ENCODE results near the gene PAK1.

The PAK1 gene

DNA sequence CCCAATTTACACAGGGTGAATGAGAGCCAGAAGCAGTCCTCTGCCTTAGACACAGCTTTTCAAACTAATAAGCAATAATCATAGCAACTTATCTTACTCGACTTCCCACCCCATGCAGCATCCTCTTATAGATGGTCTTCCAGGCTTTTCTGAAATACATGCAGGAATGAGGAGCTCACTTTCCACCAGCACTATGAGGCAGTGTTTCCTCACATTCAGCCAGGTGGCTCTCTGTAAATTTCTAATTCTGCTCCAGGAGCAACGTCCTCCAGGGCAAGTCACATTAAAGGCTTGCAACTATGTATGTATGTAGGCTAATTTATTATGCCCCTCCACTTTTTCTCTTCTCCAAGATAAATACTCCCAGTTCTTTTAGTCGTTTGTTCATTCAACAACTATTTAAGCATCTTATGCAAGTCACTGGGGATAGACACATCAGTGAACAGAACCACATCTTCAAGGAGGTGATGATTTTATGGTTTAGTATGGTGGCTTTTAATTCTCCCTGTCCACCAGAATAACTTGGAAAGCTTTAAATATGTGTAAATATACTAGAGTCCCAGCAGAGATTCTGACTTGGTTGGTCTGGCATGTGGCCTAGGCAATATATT, 59.9 kb downstream of the PAK1 start:
- peaks cover 33% of the 10 kb centered on the region for H3K4me1 Mint-ChIP-seq
- H3K27me3 Mint-ChIP-seq = no peaks in the 10 kb centered on the region
- no peaks in the 10 kb centered on the region for H3K9me3 Mint-ChIP-seq
- H3K27ac Mint-ChIP-seq = no peak overlapping the region
- DNase-seq (ENCODE audit: low spot score in 2 of 2) (no peak), ATAC-seq (ENCODE audit: low read depth) (no peak)
- H3K36me3 Mint-ChIP-seq = no peaks in the 10 kb centered on the region
- H3K4me3 Mint-ChIP-seq = no peak overlapping the region

DNA sequence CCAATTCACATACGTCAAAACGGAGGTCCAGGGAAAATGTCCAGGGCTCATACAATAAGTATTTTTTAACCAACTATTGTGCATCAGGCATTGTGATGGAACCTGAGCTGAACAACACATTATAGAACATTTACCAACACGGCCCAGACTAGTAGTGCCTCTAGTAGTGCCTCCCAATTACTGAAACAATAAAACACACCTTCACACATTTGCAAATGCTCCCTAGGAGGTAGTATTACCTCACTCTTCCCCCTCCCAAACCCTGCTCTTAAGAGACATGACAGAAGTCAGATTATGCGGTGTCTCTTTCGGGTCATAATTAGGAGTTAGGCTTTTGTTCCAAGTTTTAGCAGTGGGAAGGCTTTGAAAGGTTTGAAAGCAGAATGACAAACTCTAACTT, 61.1 kb downstream of the PAK1 start:
- H3K36me3 Mint-ChIP-seq = no peaks in the 10 kb centered on the region
- no peak overlapping the region for H3K4me3 Mint-ChIP-seq
- peaks cover 31% of the 10 kb centered on the region for H3K4me1 Mint-ChIP-seq
- H3K9me3 Mint-ChIP-seq = no peaks in the 10 kb centered on the region
- ATAC-seq (ENCODE audit: low read depth) = no peak
- DNase-seq (ENCODE audit: low spot score in 2 of 2) = no peak
- no peaks in the 10 kb centered on the region for H3K27me3 Mint-ChIP-seq
- peak overlapping the region; percentile 42 for H3K27ac Mint-ChIP-seq

DNA sequence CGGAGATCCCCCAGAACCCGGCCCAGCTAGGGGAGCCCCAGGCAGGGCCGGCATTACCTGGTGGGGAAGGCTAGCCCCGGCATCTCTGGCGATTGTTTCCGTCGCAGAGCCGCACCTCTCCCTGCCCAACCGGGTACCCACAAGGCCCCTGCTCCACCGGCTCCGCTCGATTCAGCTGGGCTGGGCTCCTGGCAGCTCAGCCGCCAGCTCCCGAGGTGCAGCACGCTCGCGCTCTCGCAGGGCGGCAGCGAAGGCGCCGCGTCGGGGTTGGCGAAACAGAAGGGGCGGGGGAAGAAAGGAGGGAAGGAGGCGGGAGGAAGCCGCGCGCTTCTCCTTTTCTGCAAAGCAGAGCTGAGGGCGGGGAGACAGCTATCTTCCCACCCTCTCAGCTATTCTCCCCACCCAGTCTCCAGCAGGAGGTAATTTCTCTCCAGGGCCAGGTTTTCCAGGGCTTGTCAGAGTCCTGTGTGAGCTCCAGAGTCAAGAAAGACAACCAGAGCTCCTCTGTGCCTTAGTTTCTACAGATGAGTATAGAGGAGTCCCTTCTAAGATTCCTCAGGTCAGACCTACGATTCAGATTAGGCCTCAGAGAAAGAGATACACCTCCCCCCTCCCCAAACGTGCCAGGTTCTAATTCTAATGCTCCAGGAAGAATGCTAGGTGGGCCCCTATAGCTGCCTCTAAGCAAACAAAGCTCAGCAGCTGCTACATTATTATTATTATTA, 62.0 kb downstream of the PAK1 start:
- H3K27me3 Mint-ChIP-seq = no peaks in the 10 kb centered on the region
- no peaks in the 10 kb centered on the region for H3K36me3 Mint-ChIP-seq
- DNase-seq (ENCODE audit: low spot score in 2 of 2) = peak; percentile 75 to 78
- H3K4me3 Mint-ChIP-seq = peak overlapping the region; percentile 98
- H3K27ac Mint-ChIP-seq = peak overlapping the region; percentile 88
- H3K9me3 Mint-ChIP-seq = no peaks in the 10 kb centered on the region
- peaks cover 31% of the 10 kb centered on the region for H3K4me1 Mint-ChIP-seq
- ATAC-seq (ENCODE audit: low read depth) = peak; percentile 92

DNA sequence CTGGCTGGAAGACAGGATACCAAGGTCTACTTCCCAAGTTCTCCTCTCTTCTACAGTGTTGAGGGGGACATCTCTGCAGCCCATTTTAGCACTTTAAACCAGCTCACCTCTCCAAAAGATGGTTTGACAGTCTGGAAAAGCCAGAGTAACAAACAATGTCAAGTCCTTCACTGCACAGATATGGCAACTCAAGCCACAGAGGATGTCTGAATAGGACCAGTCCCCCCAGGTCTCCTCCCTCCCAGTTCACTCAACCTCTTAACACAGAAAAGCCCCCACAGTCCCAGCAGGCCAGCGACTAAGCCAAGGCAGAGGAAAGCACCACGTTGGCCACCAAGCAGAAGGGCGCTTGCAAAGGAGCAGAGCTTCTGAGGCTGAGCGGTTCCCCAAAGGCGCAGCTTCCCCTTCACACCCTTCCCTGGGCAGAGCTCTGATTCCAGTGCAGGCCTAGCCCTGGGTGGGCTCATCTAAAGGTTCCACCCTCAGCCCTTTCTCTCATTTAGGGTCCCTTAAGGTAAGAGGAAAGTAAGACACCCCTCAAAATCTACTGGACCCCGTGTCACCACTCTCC, 62.7 kb downstream of the PAK1 start:
- ATAC-seq (ENCODE audit: low read depth) (peak; percentile 56), DNase-seq (ENCODE audit: low spot score in 2 of 2) (peak in 1 of 2 donors; percentile 15)
- Mint-ChIP-seq H3K9me3 (no peaks in the 10 kb centered on the region), H3K4me3 (peak overlapping the region; percentile 98), H3K36me3 (no peaks in the 10 kb centered on the region), H3K27ac (peak overlapping the region; percentile 88), H3K27me3 (no peaks in the 10 kb centered on the region), H3K4me1 (peaks cover 31% of the 10 kb centered on the region)

DNA sequence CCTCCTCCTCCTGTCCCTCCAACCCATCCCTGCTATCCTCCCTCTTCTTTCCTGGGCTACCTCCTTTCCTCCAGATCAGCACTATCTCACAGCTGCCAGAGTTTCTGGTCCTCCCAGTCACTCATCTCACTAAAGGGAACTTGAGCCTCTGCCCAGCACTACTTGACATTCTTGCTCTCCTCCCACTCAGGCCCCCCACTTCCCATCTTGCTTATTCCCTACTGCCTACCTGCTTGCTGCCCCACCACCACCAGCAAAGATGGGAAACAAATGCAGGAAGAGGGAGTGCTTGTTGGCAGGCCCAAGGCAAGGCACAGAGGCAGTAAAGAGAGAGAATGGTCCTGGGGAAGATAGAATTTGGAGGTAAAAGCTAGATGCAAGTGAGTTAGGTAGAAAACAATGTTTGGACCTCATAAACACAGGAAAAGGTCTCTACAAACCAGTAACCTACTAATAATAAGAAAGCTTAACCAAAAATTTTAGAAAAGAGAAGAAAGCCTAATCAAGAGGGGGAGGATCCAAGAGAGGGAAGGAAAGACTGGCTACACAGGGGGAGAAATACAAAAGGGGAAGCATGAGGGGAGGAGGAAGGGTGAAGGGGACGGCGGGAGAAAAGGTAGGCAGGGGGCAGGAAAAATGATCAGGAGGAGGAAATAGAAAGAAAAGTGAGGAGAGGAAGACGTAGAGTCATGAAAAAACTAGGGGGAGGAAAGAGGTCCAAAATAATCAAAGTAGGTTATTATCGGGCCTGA, 63.6 kb downstream of the PAK1 start:
- Mint-ChIP-seq H3K27me3 (no peaks in the 10 kb centered on the region), H3K27ac (peak overlapping the region; percentile 1), H3K9me3 (no peaks in the 10 kb centered on the region), H3K4me1 (peaks cover 31% of the 10 kb centered on the region), H3K36me3 (no peaks in the 10 kb centered on the region), H3K4me3 (peak overlapping the region; percentile 61)
- DNase-seq (ENCODE audit: low spot score in 2 of 2) = no peak
- ATAC-seq (ENCODE audit: low read depth) = no peak

DNA sequence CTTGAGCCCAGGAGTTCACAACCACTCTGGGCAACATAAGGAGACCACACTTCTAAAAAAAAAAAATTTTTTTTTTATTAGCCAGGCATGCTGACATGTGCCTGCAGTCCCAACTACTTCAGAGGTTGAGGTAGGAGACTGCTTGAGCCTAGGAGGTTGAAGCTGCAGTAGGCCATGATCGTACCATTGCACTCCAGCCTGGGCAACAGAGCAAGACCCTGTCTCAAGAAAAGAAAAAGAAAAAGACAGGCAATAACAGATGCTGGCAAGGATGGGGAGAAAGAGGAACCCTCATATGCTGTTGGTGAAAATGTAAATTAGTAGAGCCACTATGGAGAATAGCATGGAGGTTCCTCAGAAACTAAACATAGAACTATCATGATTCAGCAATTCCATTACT, 64.8 kb downstream of the PAK1 start:
- Mint-ChIP-seq H3K27ac (no peak overlapping the region), H3K9me3 (no peaks in the 10 kb centered on the region), H3K36me3 (no peaks in the 10 kb centered on the region), H3K4me1 (peaks cover 31% of the 10 kb centered on the region), H3K4me3 (no peak overlapping the region), H3K27me3 (no peaks in the 10 kb centered on the region)
- ATAC-seq (ENCODE audit: low read depth) (no peak), DNase-seq (ENCODE audit: low spot score in 2 of 2) (no peak)

DNA sequence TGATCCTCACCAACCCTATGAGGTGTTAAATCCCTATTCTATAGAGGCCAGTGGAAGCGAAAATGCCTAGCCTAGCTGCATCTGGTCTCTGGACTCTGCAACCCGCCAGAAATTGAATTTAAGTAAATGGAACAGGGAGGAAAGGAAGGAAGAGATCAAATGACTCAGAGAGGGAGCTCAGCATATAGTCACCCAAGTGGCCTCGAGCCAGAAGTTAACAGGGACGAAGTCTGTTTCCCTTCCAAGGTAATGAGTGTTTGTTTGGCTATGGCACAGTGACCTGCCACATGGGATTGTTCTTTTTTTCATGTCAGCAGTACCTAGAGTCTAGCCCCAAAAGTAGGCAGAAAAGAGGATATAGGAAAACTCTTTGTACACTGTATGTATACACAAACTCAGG, 66.3 kb downstream of the PAK1 start:
- Mint-ChIP-seq H3K4me1 (peaks cover 36% of the 10 kb centered on the region), H3K36me3 (no peaks in the 10 kb centered on the region), H3K4me3 (no peak overlapping the region), H3K27ac (no peak overlapping the region), H3K27me3 (no peaks in the 10 kb centered on the region), H3K9me3 (no peaks in the 10 kb centered on the region)
- no peak for ATAC-seq (ENCODE audit: low read depth)
- no peak for DNase-seq (ENCODE audit: low spot score in 2 of 2)

DNA sequence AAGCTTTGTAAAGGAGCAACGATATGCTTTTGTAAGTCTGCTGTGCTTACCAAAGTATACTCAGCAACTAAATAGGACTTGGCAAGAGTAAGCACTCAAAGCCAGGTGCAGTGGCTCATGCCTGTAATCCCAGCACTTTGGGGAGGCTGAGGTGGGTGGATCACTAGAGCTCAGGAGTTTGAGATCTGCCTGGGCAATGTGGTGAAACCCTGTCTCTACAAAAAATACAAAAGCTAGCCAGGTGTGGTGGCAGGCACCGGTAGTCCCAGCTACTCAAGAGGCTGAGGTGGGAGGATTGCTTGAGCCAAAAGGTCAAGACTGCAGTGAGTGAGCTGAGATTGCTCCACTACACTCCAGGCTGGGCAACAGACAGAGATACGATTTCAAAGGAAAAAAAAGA, 67.5 kb downstream of the PAK1 start:
- Mint-ChIP-seq H3K36me3 (no peaks in the 10 kb centered on the region), H3K27me3 (no peaks in the 10 kb centered on the region), H3K4me1 (peaks cover 39% of the 10 kb centered on the region), H3K4me3 (no peak overlapping the region), H3K9me3 (no peaks in the 10 kb centered on the region), H3K27ac (no peak overlapping the region)
- ATAC-seq (ENCODE audit: low read depth) = no peak
- DNase-seq (ENCODE audit: low spot score in 2 of 2) = no peak

DNA sequence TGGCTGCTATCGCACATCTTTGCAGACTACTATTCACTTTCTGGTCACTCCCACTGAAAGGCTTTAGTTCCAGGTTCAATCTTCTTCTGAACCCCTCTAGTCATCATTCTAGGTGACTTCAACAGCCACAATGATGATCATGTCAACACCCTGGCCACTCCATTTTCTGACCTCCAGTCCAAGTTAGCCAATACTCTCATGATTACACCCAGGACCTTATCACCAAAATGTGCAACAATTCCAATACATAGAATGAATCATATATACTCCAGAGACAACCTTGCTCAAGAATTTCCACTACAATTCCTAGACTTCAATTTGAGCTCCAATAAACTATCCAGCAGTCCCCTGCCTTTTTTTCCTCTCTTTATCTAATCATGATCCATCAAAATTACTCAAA, 70.7 kb downstream of the PAK1 start:
- H3K27me3 Mint-ChIP-seq = no peaks in the 10 kb centered on the region
- H3K27ac Mint-ChIP-seq = no peak overlapping the region
- peaks cover 19% of the 10 kb centered on the region for H3K4me1 Mint-ChIP-seq
- no peak overlapping the region for H3K4me3 Mint-ChIP-seq
- no peaks in the 10 kb centered on the region for H3K9me3 Mint-ChIP-seq
- ATAC-seq (ENCODE audit: low read depth) (no peak), DNase-seq (ENCODE audit: low spot score in 2 of 2) (no peak)
- H3K36me3 Mint-ChIP-seq = peaks cover 6% of the 10 kb centered on the region

DNA sequence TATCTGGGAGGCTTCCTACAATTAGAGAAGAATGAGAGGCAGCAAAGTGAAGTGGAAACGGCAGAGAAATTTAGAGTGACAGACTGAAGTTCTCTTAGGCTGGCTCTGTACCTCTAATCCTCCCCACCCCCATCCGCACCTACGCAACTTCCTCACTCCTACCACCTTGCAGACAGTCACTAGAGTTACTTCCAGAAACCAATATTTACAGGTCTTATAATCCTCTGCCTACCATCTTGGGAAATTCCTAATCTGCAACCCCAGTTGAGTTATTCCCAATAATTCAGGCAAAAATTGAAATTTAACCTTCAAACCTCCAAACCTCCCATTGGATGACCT, 71.7 kb downstream of the PAK1 start:
- no peaks in the 10 kb centered on the region for H3K9me3 Mint-ChIP-seq
- ATAC-seq (ENCODE audit: low read depth) (no peak), DNase-seq (ENCODE audit: low spot score in 2 of 2) (no peak)
- no peak overlapping the region for H3K4me3 Mint-ChIP-seq
- peaks cover 16% of the 10 kb centered on the region for H3K4me1 Mint-ChIP-seq
- H3K27me3 Mint-ChIP-seq = no peaks in the 10 kb centered on the region
- no peak overlapping the region for H3K27ac Mint-ChIP-seq
- peaks cover 8% of the 10 kb centered on the region for H3K36me3 Mint-ChIP-seq

DNA sequence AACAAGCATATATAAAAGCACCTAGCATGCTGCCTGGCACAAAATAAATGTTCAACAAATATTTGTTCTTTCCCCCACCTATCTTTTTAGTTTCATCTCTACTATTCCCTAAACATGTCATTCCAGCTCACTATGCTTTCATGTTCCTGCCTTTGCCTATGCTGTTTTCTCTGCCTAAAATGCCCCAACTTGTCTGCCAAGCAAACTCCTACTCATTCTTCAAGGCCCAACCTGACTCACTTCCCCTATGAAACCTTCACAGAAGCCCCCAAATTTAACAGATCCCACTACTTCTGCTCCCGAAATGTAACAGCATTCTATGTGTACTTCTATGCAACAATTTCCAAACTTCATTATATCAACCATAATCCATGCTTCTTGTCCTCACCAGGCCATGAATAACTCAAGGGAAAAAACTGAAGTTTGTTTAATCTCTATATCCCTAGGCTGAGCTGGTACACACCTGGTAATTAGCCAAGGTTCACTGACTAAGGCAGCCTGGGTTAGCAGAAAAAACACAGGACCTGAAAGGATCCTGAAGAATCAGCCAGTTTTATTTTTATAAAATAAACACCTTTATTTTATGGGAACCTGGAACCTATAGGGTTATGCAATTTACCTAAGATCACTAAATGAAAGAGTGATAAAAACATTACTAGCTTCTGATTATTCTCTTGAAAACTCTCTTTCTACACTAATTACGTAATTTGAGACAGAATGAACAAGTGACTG, 72.2 kb downstream of the PAK1 start:
- no peak overlapping the region for H3K4me3 Mint-ChIP-seq
- DNase-seq (ENCODE audit: low spot score in 2 of 2) (no peak), ATAC-seq (ENCODE audit: low read depth) (no peak)
- peaks cover 8% of the 10 kb centered on the region for H3K36me3 Mint-ChIP-seq
- H3K4me1 Mint-ChIP-seq = peaks cover 16% of the 10 kb centered on the region
- no peaks in the 10 kb centered on the region for H3K27me3 Mint-ChIP-seq
- H3K9me3 Mint-ChIP-seq = no peaks in the 10 kb centered on the region
- H3K27ac Mint-ChIP-seq = no peak overlapping the region

DNA sequence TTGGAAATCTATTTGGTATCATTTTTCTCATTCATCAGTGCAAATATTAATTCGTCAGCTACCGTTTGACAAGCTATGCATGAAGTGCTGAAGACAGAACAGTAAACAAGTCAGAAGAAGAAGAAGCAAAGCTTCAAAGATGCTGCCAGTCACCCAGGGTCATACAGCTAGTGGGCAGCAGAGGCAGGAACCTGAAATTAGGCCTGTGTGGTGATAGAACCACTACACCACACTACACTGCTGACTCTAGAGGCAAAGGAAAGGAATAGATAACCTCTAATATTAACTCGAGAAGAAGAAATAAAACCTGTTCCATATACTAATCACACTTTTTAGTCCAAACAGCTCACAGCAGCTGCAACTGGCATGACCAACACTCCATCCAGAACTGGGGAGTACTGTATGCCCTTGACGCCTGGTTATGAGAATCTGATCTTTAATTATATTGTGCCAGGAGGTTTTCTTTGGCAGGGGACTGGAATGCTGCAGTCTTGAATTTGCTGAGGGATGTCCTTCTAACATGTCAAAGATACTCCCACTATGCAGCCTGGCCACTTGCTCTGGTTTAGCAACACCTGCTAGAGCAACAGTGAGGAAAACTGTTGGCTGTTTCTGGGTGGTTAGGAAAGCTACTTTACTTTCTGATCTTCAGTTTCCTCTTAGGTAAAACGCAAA, 73.0 kb downstream of the PAK1 start:
- no peak for DNase-seq (ENCODE audit: low spot score in 2 of 2)
- H3K27me3 Mint-ChIP-seq = no peaks in the 10 kb centered on the region
- no peak overlapping the region for H3K4me3 Mint-ChIP-seq
- no peaks in the 10 kb centered on the region for H3K9me3 Mint-ChIP-seq
- no peak for ATAC-seq (ENCODE audit: low read depth)
- H3K27ac Mint-ChIP-seq = no peak overlapping the region
- peaks cover 8% of the 10 kb centered on the region for H3K36me3 Mint-ChIP-seq
- H3K4me1 Mint-ChIP-seq = peaks cover 16% of the 10 kb centered on the region

DNA sequence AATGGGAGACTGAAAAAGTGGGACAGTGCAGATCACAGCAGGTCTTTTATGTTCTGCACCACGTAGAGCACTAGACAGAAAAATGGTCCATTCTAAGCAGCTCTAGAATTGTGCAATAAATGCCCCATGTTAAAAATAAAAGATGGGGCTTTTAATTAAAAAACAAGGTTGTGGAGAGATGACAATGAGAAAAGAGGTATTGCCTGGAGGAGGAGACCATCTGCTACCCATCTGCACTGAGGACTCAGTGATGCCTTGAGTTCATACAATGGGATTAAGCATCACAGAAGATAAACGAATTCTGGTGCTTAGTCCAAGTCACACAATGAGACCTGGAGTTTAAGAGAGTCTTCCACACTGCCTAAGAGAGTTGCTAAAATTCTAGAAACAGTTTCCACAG, 73.6 kb downstream of the PAK1 start:
- peaks cover 8% of the 10 kb centered on the region for H3K36me3 Mint-ChIP-seq
- no peaks in the 10 kb centered on the region for H3K9me3 Mint-ChIP-seq
- no peaks in the 10 kb centered on the region for H3K27me3 Mint-ChIP-seq
- H3K4me3 Mint-ChIP-seq = no peak overlapping the region
- DNase-seq (ENCODE audit: low spot score in 2 of 2) (no peak), ATAC-seq (ENCODE audit: low read depth) (no peak)
- no peak overlapping the region for H3K27ac Mint-ChIP-seq
- H3K4me1 Mint-ChIP-seq = peaks cover 16% of the 10 kb centered on the region
